H1 (cell line): Measurements from ENCODE around the gene SPINT2. TPM values are rescaled to one million over a fixed set of nuclear protein-coding genes. Genes with fewer than 3 reads are reported as not detected.

Experiments
- CTCF ChIA-PET: fragments of 300-600 bp; sonication (Branson Sonifier 250); formaldehyde crosslinking; loops from one replicate; lab custom pipeline; 2021; ENCODE audit not compliant: partially characterized antibody; lab: Charles Lee
- POLR2A ChIA-PET: fragments of 300-600 bp; sonication (Branson Sonifier 250); formaldehyde crosslinking; loops from one replicate; lab custom pipeline; 2021; ENCODE audit warnings: inconsistent platforms; ENCODE audit not compliant: partially characterized antibody; lab: Charles Lee
- DNase-seq, 2 experiments: peaks; one replicate each; pipeline versions ENCODE4 v3.0.0 to v3.0.0-alpha.2; 2010 to 2022; ENCODE audit warnings: low spot score in 2 of 2, low read depth in 1 of 2, mixed read lengths in 1 of 2
- FAIRE-seq: peaks from 2 replicates; lab custom pipeline; 2011; peaks lifted over from hg19 to GRCh38; lab: Jason Lieb, UNC
- H2AFZ ChIP-seq: 2 replicates; pipeline ENCODE4 v1.8.1; 2012; ENCODE audit warnings: low read length, inconsistent platforms
- H2AK5ac ChIP-seq: 2 replicates; pipeline ENCODE4 v1.6.1; 2013; ENCODE audit warnings: low read depth, low read length
- H2BK120ac ChIP-seq: replicated peaks from 2 replicates; pipeline ENCODE3; 2013; ENCODE audit warnings: low read depth, low read length, inconsistent platforms
- H2BK12ac ChIP-seq: 2 replicates; pipeline ENCODE4 v1.6.1; 2013; ENCODE audit warnings: low read depth, low read length
- H2BK15ac ChIP-seq: 2 replicates; pipeline ENCODE4 v1.6.1; 2013; ENCODE audit warnings: low read length
- H2BK20ac ChIP-seq: 2 replicates; pipeline ENCODE4 v1.6.1; 2013; ENCODE audit warnings: low read length
- H2BK5ac ChIP-seq: 2 replicates; pipeline ENCODE4 v1.6.1; 2013; ENCODE audit warnings: low read depth, low read length
- H3K14ac ChIP-seq: 2 replicates; pipeline ENCODE4 v1.6.1; 2013; ENCODE audit warnings: inconsistent platforms; ENCODE audit not compliant: insufficient read length
- H3K18ac ChIP-seq: 2 replicates; pipeline ENCODE4 v1.6.1; 2013; ENCODE audit warnings: low read length; ENCODE audit errors: extremely low read depth
- H3K23ac ChIP-seq: 2 replicates; pipeline ENCODE4 v1.6.1; 2013; ENCODE audit warnings: inconsistent platforms; ENCODE audit not compliant: insufficient read length
- H3K23me2 ChIP-seq: 2 replicates; pipeline ENCODE4 v1.6.1; 2013; ENCODE audit warnings: low read depth, low read length
- H3K27ac ChIP-seq: 2 replicates; pipeline ENCODE4 v1.6.1; 2011; ENCODE audit warnings: low read depth, low read length, inconsistent platforms
- H3K27me3 ChIP-seq, 4 experiments: replicated peaks in 1 of 4; 1 replicate in 1 of 4; 2 replicates in 3 of 4; pipeline versions ENCODE4 v1.6.1 to v1.8.1; 2011 to 2013; ENCODE audit warnings: low read length in 3 of 4, mild to moderate bottlenecking in 3 of 4, inconsistent platforms in 2 of 4, mixed read lengths in 2 of 4, moderate library complexity in 1 of 4; ENCODE audit not compliant: control insufficient read depth in 3 of 4, insufficient read depth in 3 of 4; ENCODE audit errors: extremely low read depth in 1 of 4
- H3K36me3 ChIP-seq, 4 experiments: 2 replicates each; pipeline versions ENCODE4 v1.6.1 to v1.8.1; 2011 to 2013; ENCODE audit warnings: mild to moderate bottlenecking in 4 of 4, low read length in 3 of 4, moderate library complexity in 2 of 4, control low read depth in 1 of 4, inconsistent platforms in 1 of 4; ENCODE audit not compliant: insufficient read depth in 4 of 4, control insufficient read depth in 2 of 4
- H3K4ac ChIP-seq: replicated peaks from 2 replicates; pipeline ENCODE3; 2013; ENCODE audit warnings: low read length, low read depth, mixed read lengths, inconsistent platforms; ENCODE audit not compliant: insufficient read length
- H3K4me1 ChIP-seq, 4 experiments: replicated peaks in 1 of 4; 1 replicate in 1 of 4; 2 replicates in 3 of 4; pipeline versions ENCODE4 v1.6.1 to v1.8.1; 2011 to 2013; ENCODE audit warnings: low read length in 3 of 4, inconsistent platforms in 2 of 4, mixed read lengths in 1 of 4; ENCODE audit not compliant: insufficient read depth in 4 of 4, control insufficient read depth in 3 of 4
- H3K4me2 ChIP-seq, 2 experiments: 2 replicates each; pipeline versions ENCODE4 v1.6.1 to v1.8.1; 2011 to 2013; ENCODE audit warnings: low read depth in 2 of 2, low read length in 2 of 2, control low read depth in 1 of 2, inconsistent platforms in 1 of 2, mild to moderate bottlenecking in 1 of 2; ENCODE audit not compliant: insufficient read depth in 1 of 2
- H3K4me3 ChIP-seq, 4 experiments: fragments of 200-600, 300-600 bp in 1 of 4; sonication (generic), shearing (Covaris generic), sonication (Bioruptor Twin) in 1 of 4; 2 replicates each; pipeline versions ENCODE4 v1.5.1 to v1.8.1; 2011 to 2016; ENCODE audit warnings: low read length in 4 of 4, low read depth in 3 of 4, control low read depth in 2 of 4, inconsistent platforms in 2 of 4, mild to moderate bottlenecking in 2 of 4, mixed read lengths in 1 of 4, moderate library complexity in 1 of 4; ENCODE audit not compliant: insufficient read depth in 2 of 4; ENCODE audit errors: extremely low read depth in 1 of 4
- H3K56ac ChIP-seq: replicated peaks from 2 replicates; pipeline ENCODE3; 2013; ENCODE audit warnings: low read depth, mild to moderate bottlenecking, mixed read lengths, low read length, inconsistent platforms; ENCODE audit not compliant: insufficient read length
- H3K79me1 ChIP-seq: 2 replicates; pipeline ENCODE4 v1.6.1; 2013; ENCODE audit warnings: low read depth, low read length, control low read depth
- H3K79me2 ChIP-seq, 2 experiments: 2 replicates each; pipeline versions ENCODE4 v1.6.1 to v1.8.1; 2012 to 2013; ENCODE audit warnings: low read length in 2 of 2, mild to moderate bottlenecking in 2 of 2, inconsistent platforms in 1 of 2; ENCODE audit not compliant: insufficient read depth in 2 of 2, control insufficient read depth in 1 of 2
- H3K9ac ChIP-seq, 4 experiments: replicated peaks in 1 of 4; 1 replicate in 1 of 4; 2 replicates in 3 of 4; pipeline versions ENCODE4 v1.6.1 to v1.8.1; 2011 to 2013; ENCODE audit warnings: low read depth in 3 of 4, low read length in 3 of 4, control low read depth in 2 of 4, mild to moderate bottlenecking in 2 of 4, moderate library complexity in 2 of 4, inconsistent platforms in 1 of 4; ENCODE audit errors: extremely low read depth in 1 of 4
- H3K9me3 ChIP-seq, 2 experiments: 2 replicates each; pipeline versions ENCODE4 v1.6.1 to v1.8.1; 2012 to 2013; ENCODE audit warnings: mild to moderate bottlenecking in 2 of 2, moderate library complexity in 2 of 2, control low read depth in 1 of 2, inconsistent platforms in 1 of 2, low read depth in 1 of 2, low read length in 1 of 2, mixed read lengths in 1 of 2; ENCODE audit not compliant: insufficient read depth in 2 of 2
- H4K20me1 ChIP-seq, 2 experiments: replicated peaks in 1 of 2; 2 replicates each; pipeline versions ENCODE3 to v1.8.1; 2011 to 2013; ENCODE audit warnings: inconsistent platforms in 2 of 2, low read length in 2 of 2, mild to moderate bottlenecking in 1 of 2; ENCODE audit not compliant: insufficient read depth in 2 of 2, control insufficient read depth in 1 of 2
- H4K5ac ChIP-seq: 2 replicates; pipeline ENCODE4 v1.6.1; 2013; ENCODE audit warnings: low read length, low read depth, mixed read lengths, inconsistent platforms; ENCODE audit not compliant: insufficient read length
- H4K8ac ChIP-seq: 2 replicates; pipeline ENCODE4 v1.8.0; 2013; ENCODE audit warnings: mild to moderate bottlenecking, moderate library complexity, low read length, inconsistent platforms; ENCODE audit not compliant: insufficient read depth; ENCODE audit errors: extremely low read depth
- H4K91ac ChIP-seq: replicated peaks from 2 replicates; pipeline ENCODE3; 2013; ENCODE audit warnings: low read length, mixed read lengths, inconsistent platforms; ENCODE audit not compliant: insufficient read length
- ASH2L ChIP-seq: fragments of 200-600, 300-600 bp; sonication (generic); IDR thresholded peaks from one replicate; pipeline ENCODE4 v1.7.1; 2017; ENCODE audit warnings: low read length
- CTBP2 ChIP-seq: IDR thresholded peaks from 2 replicates; pipeline ENCODE4 v1.7.0; 2011; ENCODE audit warnings: borderline replicate concordance, mild to moderate bottlenecking, moderate library complexity, mixed read lengths, low read length; ENCODE audit not compliant: insufficient read depth, insufficient read length
- EGR1 ChIP-seq: IDR thresholded peaks from 2 replicates; pipeline ENCODE4 v1.6.1; 2011; ENCODE audit warnings: low read depth, low read length, borderline replicate concordance
- EZH2 ChIP-seq: fragments of 200-600 bp; sonication (generic); IDR thresholded peaks from 2 replicates; pipeline ENCODE4 v1.7.1; 2012; ENCODE audit warnings: low read depth, mild to moderate bottlenecking, moderate library complexity, low read length, inconsistent platforms; ENCODE audit not compliant: severe bottlenecking
- SIRT6 ChIP-seq: IDR thresholded peaks from one replicate; pipeline ENCODE4 v1.7.1; 2012; ENCODE audit warnings: low read length, inconsistent platforms
- SP2 ChIP-seq: IDR thresholded peaks from 2 replicates; pipeline ENCODE4 v1.6.1; 2012; ENCODE audit warnings: mild to moderate bottlenecking, low read length, inconsistent platforms
- TBP ChIP-seq: IDR thresholded peaks from 2 replicates; pipeline ENCODE4 v1.6.1; 2011; ENCODE audit warnings: low read depth, low read length, improper control_type of control experiment
- WGBS, 2 experiments: shearing (Covaris generic) in 1 of 2; methylation state at CpG; one replicate each; pipeline versions ENCODE4 v1.1.6 to v1.1.7; 2013 to 2015; ENCODE audit warnings: low lambda C conversion rate in 2 of 2, mixed read lengths in 2 of 2, inconsistent platforms in 1 of 2, low coverage in 1 of 2, missing lambda C conversion rate in 1 of 2; ENCODE audit not compliant: insufficient replicate concordance in 2 of 2, insufficient coverage in 1 of 2, insufficient read length in 1 of 2; ENCODE audit errors: extremely low coverage in 1 of 2, missing lambda C conversion rate in 1 of 2; 5-methylcytosine and 5-hydroxymethylcytosine counted together
- polyA plus RNA-seq, 7 experiments: library from polyadenylated mRNA; depleted of rRNA in 3 of 7; stranded (reverse) in 5 of 7; unstranded in 2 of 7; fragments of >200 nt in 5 of 7; fragments of 200-250 nt in 2 of 7; gene quantifications; 1 replicate in 5 of 7; 2 replicates in 1 of 7; 4 replicates in 1 of 7; pipeline versions ENCODE4 v1.2.1 to v1.2.3, GENCODE V29; 2011 to 2013; ENCODE audit warnings: missing spikeins in 2 of 7, mixed read lengths in 2 of 7
- total RNA-seq: library from RNA; stranded (reverse); fragmentation: NEBNext Ultra II Directional; extraction: Animal tissue kit (Norgen Biotek cat#: 25700); gene quantifications from 2 replicates; pipeline ENCODE4 v1.2.1, GENCODE V29; 2021

Gene SPINT2
- total and polyA plus RNA-seq, 2 of the 8 experiments (the other 6 are each of a cell fraction or from before 2014, with no cell fraction given) = 294 to 296 TPM

- H4K8ac ChIP-seq = no peak overlapping the region; the same call in 1 of the 2 replicates
- FAIRE-seq (no peak), DNase-seq (no peak)
- peaks cover 12% of the 10 kb centered on the region; the same call in 1 of the 2 replicates for H3K23me2 ChIP-seq
- H3K4me3 ChIP-seq = no peak overlapping the region
- no peak overlapping the region for H2BK120ac ChIP-seq
- H3K79me2 ChIP-seq = peaks cover 0 to 15% of the 10 kb centered on the region in 2 experiments; a peak in 2 of 4 replicates
- H3K9ac ChIP-seq = no peak overlapping the region
- H3K36me3 ChIP-seq = peaks cover 0 to 18% (median 9%) of the 10 kb centered on the region in 4 experiments; a peak in 5 of 8 replicates
- no peak overlapping the region for H3K14ac ChIP-seq
- no peaks in the 10 kb centered on the region for H3K27me3 ChIP-seq
- H4K5ac ChIP-seq = no peak overlapping the region
- peaks cover 8% of the 10 kb centered on the region for H3K79me1 ChIP-seq
- ChIA-PET CTCF (interaction anchor here (1.0 to 3.0 kb wide), 2 partner anchors 12 to 52 kb away, joined by 3 to 7 read pairs; no protein-coding TSS in a partner anchor), POLR2A (interaction anchor here (0.6 to 1.0 kb wide), 2 partner anchors 30 to 45 kb away, joined by 3 to 6 read pairs; no protein-coding TSS in a partner anchor)
- H2BK20ac ChIP-seq = no peak overlapping the region
- peaks cover 4 to 16% of the 10 kb centered on the region in 2 experiments for H4K20me1 ChIP-seq
- TF ChIP-seq SP2 (no peak), CTBP2 (no peak), ASH2L (no peak), EZH2 (no peak), SIRT6 (no peak), TBP (no peak), EGR1 (no peak)
- no peak overlapping the region for H3K27ac ChIP-seq
- no peak overlapping the region for H3K4ac ChIP-seq
- H3K18ac ChIP-seq = no peak overlapping the region
- no peak overlapping the region for H2BK12ac ChIP-seq
- peaks cover 0 to 8% (median 3%) of the 10 kb centered on the region in 4 experiments; a peak in 3 of 7 replicates for H3K4me1 ChIP-seq
- H3K9me3 ChIP-seq = no peaks in the 10 kb centered on the region
- no peak overlapping the region for H2BK5ac ChIP-seq
- H3K4me2 ChIP-seq = no peak overlapping the region
- H4K91ac ChIP-seq = no peak overlapping the region
- H2AK5ac ChIP-seq = no peak overlapping the region
- H2AFZ ChIP-seq = no peak overlapping the region
- H3K23ac ChIP-seq = no peak overlapping the region
- WGBS, 2 experiments = 95% methylated on average over 16 of the region's 24 CpGs; no CpG with 5 or more reads in 1 of the 2 experiments
- H3K56ac ChIP-seq = no peak overlapping the region
- H2BK15ac ChIP-seq = no peak overlapping the region
These were observed 44.7 kb downstream of the SPINT2 start for GRCh38 chr19:38308926-38309614.
